Naive B cell (primary cell): Measurements from ENCODE around the gene ZNRF4. TPM values are rescaled to one million over a fixed set of nuclear protein-coding genes. Genes with fewer than 3 reads are reported as not detected.
"Not testable (repeated sequence)": the region's sequence is repeated elsewhere in the genome, so short reads cannot be mapped to it uniquely, and the experiment has no call there.

Experiments
- ATAC-seq, 2 donors: fragments of 150-1000 bp; cut with Tn5 transposase; 2 replicates each; pipeline ENCODE4 v1.10.0; 2021; ENCODE audit warnings: low read depth in 2 of 2, mild to moderate bottlenecking in 2 of 2, moderate library complexity in 2 of 2
- DNase-seq: peaks from one replicate; pipeline ENCODE4 v3.0.0; 2022
- H3K27ac Mint-ChIP-seq, 6 donors: one replicate each; pipeline ENCODE4 v1.8.0; 2020 to 2022; ENCODE audit warnings: mild to moderate bottlenecking in 6 of 6, mixed read lengths in 6 of 6, moderate library complexity in 5 of 6, inconsistent platforms in 2 of 6
- H3K27me3 Mint-ChIP-seq, 3 donors: one replicate each; pipeline ENCODE4 v1.8.0; 2021 to 2022; ENCODE audit warnings: mixed read lengths in 3 of 3, mild to moderate bottlenecking in 1 of 3
- H3K36me3 Mint-ChIP-seq, 2 donors: one replicate each; pipeline ENCODE4 v1.8.0; 2020 to 2022; ENCODE audit warnings: mixed read lengths in 2 of 2, inconsistent platforms in 1 of 2, mild to moderate bottlenecking in 1 of 2
- H3K4me1 Mint-ChIP-seq, 3 donors: one replicate each; pipeline ENCODE4 v1.8.0; 2020 to 2022; ENCODE audit warnings: mixed read lengths in 3 of 3, inconsistent platforms in 1 of 3, mild to moderate bottlenecking in 1 of 3, moderate library complexity in 1 of 3
- H3K4me3 Mint-ChIP-seq, 8 donors: one replicate each; pipeline ENCODE4 v1.8.0; 2020 to 2022; ENCODE audit warnings: mild to moderate bottlenecking in 8 of 8, mixed read lengths in 8 of 8, moderate library complexity in 8 of 8, inconsistent platforms in 2 of 8
- H3K9me3 Mint-ChIP-seq, 7 donors: one replicate each; pipeline ENCODE4 v1.8.0; 2020 to 2022; ENCODE audit warnings: mixed read lengths in 7 of 7, mild to moderate bottlenecking in 5 of 7, inconsistent platforms in 2 of 7, moderate library complexity in 1 of 7
- polyA plus RNA-seq, 6 donors: library from polyadenylated mRNA; unstranded; fragments of 300-500 nt; fragmentation: Illumina TruSeq; gene quantifications; one replicate each; pipeline ENCODE4 v1.2.3, GENCODE V29; 2021; ENCODE audit warnings: low read depth in 6 of 6

The ZNRF4 gene
- polyA plus RNA-seq, 6 donors from 2014 or later, result not detected

GRCh38 chr19:5434351-5434917 is 20.8 kb upstream of the ZNRF4 start:
- Mint-ChIP-seq H3K27me3 (peaks cover 19 to 39% (median 39%) of the 10 kb centered on the region in 3 donors), H3K4me1 (peaks cover 0 to 5% (median 3%) of the 10 kb centered on the region in 3 donors), H3K36me3 (no peaks in the 10 kb centered on the region), H3K9me3 (peaks cover 0 to 5% (median 0%) of the 10 kb centered on the region in 7 donors), H3K27ac (peak overlapping the region in 1 of 6 donors; percentile 9), H3K4me3 (no peak overlapping the region)
- no peak for ATAC-seq
- no peak for DNase-seq

- Mint-ChIP-seq H3K36me3 (no peaks in the 10 kb centered on the region), H3K9me3 (peaks cover 0 to 5% (median 0%) of the 10 kb centered on the region in 7 donors), H3K27me3 (peaks cover 20 to 39% (median 39%) of the 10 kb centered on the region in 3 donors), H3K4me1 (peaks cover 0 to 5% (median 3%) of the 10 kb centered on the region in 3 donors), H3K4me3 (peak overlapping the region in 1 of 8 donors; percentile 74), H3K27ac (peak overlapping the region in 1 of 6 donors; percentile 29)
- DNase-seq (no peak), ATAC-seq (no peak)
Observed at GRCh38 chr19:5434970-5435641, 20.1 kb upstream of the ZNRF4 start.

DNA sequence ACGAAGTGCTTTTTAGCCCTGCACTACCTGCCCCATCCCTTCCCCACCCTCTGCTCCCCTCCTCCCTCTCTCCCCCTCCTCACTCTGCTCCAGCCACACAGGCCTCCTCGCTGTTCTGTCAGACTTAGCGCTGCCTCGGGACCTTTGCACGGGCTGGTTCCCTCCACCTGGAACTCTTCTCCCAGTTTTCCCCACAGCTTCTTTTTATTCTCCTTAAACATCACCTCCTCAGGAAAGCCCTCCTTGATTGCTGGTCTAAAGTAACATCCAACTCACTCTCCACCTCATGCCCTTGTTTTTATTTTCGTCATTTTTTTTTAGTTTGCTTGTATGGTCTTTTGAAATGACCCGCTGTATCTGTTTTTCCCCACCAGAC is 19.6 kb upstream of the ZNRF4 start:
- Mint-ChIP-seq H3K9me3 (peaks cover 0 to 5% (median 0%) of the 10 kb centered on the region in 7 donors), H3K27ac (peak overlapping the region in 1 of 6 donors; percentile 29), H3K27me3 (peaks cover 20 to 41% (median 39%) of the 10 kb centered on the region in 3 donors), H3K36me3 (no peaks in the 10 kb centered on the region), H3K4me1 (peaks cover 0 to 5% (median 3%) of the 10 kb centered on the region in 3 donors), H3K4me3 (peak overlapping the region in 1 of 8 donors; percentile 74)
- DNase-seq (no peak), ATAC-seq (no peak)

GRCh38 chr19:5436106-5436947 is 18.9 kb upstream of the ZNRF4 start:
- H3K27ac Mint-ChIP-seq, result no peak overlapping the region
- H3K9me3 Mint-ChIP-seq, result peaks cover 0 to 8% (median 0%) of the 10 kb centered on the region in 7 donors
- DNase-seq, result no peak
- H3K36me3 Mint-ChIP-seq, result no peaks in the 10 kb centered on the region
- no peak overlapping the region for H3K4me3 Mint-ChIP-seq
- peaks cover 27 to 44% (median 36%) of the 10 kb centered on the region in 3 donors for H3K27me3 Mint-ChIP-seq
- no peak for ATAC-seq
- peaks cover 0 to 5% (median 3%) of the 10 kb centered on the region in 3 donors for H3K4me1 Mint-ChIP-seq

DNA sequence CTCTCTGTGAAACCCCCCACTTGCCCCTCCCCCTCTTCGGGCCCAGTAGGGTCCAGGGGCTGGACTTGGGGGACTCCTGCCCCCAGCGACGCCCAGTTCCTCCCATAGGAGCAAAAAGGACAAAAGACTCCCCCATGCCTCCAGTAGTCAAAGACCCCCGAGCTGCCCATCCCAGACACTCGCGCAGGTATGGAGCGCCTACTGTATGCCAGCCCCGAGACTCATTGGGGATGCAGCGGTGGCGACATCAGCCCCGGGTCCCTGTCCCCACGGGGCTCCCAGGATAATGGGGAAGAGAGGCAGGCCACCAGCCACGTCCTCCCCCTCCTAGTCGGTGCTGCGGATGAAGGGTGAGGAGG is 18.3 kb upstream of the ZNRF4 start:
- Mint-ChIP-seq H3K4me1 (peaks cover 0 to 5% (median 3%) of the 10 kb centered on the region in 3 donors), H3K9me3 (peaks cover 0 to 8% (median 0%) of the 10 kb centered on the region in 7 donors), H3K27me3 (peaks cover 27 to 43% (median 31%) of the 10 kb centered on the region in 3 donors), H3K27ac (no peak overlapping the region), H3K36me3 (no peaks in the 10 kb centered on the region), H3K4me3 (no peak overlapping the region)
- DNase-seq, result no peak
- ATAC-seq, result no peak

GRCh38 chr19:5438756-5439155 is 16.5 kb upstream of the ZNRF4 start:
- not testable (repeated sequence) for H3K27ac Mint-ChIP-seq, H3K36me3 Mint-ChIP-seq, DNase-seq, ATAC-seq, H3K4me1 Mint-ChIP-seq, H3K4me3 Mint-ChIP-seq, H3K9me3 Mint-ChIP-seq
- peaks cover 25 to 49% (median 31%) of the 10 kb centered on the region in 3 donors for H3K27me3 Mint-ChIP-seq

GRCh38 chr19:5439452-5439851 is 15.8 kb upstream of the ZNRF4 start:
- DNase-seq, result no peak
- Mint-ChIP-seq H3K4me1 (peaks cover 0 to 5% (median 3%) of the 10 kb centered on the region in 3 donors), H3K27ac (peak overlapping the region in 1 of 6 donors; percentile 38), H3K27me3 (peaks cover 19 to 53% (median 36%) of the 10 kb centered on the region in 3 donors), H3K36me3 (no peaks in the 10 kb centered on the region), H3K4me3 (no peak overlapping the region), H3K9me3 (peaks cover 0 to 8% (median 0%) of the 10 kb centered on the region in 7 donors)
- ATAC-seq, result no peak

GRCh38 chr19:5440299-5440698 is 14.9 kb upstream of the ZNRF4 start:
- Mint-ChIP-seq H3K4me1 (peaks cover 0 to 5% (median 3%) of the 10 kb centered on the region in 3 donors), H3K9me3 (peaks cover 0 to 8% (median 0%) of the 10 kb centered on the region in 7 donors), H3K27me3 (peaks cover 15 to 53% (median 36%) of the 10 kb centered on the region in 3 donors), H3K36me3 (no peaks in the 10 kb centered on the region), H3K27ac (peak overlapping the region in 1 of 6 donors; percentile 93), H3K4me3 (no peak overlapping the region)
- ATAC-seq (no peak), DNase-seq (no peak)

DNA sequence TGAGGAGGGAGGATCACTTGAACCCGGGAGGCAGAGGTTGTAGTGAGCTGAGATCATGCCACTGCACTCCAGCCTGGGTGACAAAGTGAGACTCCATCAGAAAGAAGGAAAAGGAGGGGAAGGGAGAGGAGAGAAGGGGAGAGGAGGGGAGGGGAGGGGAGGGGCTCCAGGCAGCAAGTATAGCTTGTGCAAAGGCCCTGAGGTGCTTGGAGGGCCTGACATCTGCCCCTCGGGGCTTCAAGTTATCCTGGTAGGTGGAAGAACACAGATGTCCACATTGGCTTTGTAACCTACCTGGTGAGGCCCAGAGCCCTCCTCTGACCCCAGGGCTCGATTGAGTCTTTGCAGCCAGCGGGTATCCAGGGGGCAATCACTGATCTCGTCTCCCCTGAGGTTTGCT is 11.5 kb upstream of the ZNRF4 start:
- Mint-ChIP-seq H3K4me3 (no peak overlapping the region), H3K27me3 (peaks cover 18 to 51% (median 32%) of the 10 kb centered on the region in 3 donors)
- no peak for DNase-seq

GRCh38 chr19:5444431-5444830 is 10.8 kb upstream of the ZNRF4 start:
- DNase-seq (no peak), ATAC-seq (no peak)
- no peaks in the 10 kb centered on the region for H3K4me1 Mint-ChIP-seq
- peaks cover 0 to 5% (median 0%) of the 10 kb centered on the region in 7 donors for H3K9me3 Mint-ChIP-seq
- H3K36me3 Mint-ChIP-seq, result no peaks in the 10 kb centered on the region
- no peak overlapping the region for H3K27ac Mint-ChIP-seq
- H3K27me3 Mint-ChIP-seq, result peaks cover 16 to 54% (median 35%) of the 10 kb centered on the region in 3 donors
- H3K4me3 Mint-ChIP-seq, result no peak overlapping the region

More for the DNA sequence above, 11.5 kb upstream of the ZNRF4 start:
- Mint-ChIP-seq H3K27ac (no peak overlapping the region), H3K36me3 (no peaks in the 10 kb centered on the region), H3K4me1 (no peaks in the 10 kb centered on the region), H3K9me3 (peaks cover 0 to 6% (median 0%) of the 10 kb centered on the region in 7 donors)
- no peak for ATAC-seq

DNA sequence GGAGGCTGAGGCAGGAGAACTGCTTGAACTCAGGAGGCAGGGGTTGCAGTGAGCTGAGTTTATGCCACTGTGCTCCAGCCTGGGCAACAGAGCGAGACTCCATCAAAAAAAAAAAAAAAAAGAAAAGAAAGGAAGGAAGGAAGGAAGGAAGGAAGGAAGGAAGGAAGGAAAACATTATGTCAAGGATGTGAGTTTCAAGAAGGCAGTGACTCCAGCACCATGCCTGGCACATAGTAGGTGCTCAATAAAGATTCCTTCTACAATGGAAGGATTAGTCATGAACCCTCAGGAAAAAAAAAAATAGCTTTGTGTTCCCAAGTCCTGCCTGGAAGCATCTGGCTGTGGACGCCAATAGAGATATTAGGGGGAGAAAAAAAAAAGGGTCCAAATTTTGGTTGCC is 10.1 kb upstream of the ZNRF4 start:
- DNase-seq (no peak), ATAC-seq (no peak)
- Mint-ChIP-seq H3K27ac (no peak overlapping the region), H3K27me3 (peaks cover 15 to 60% (median 41%) of the 10 kb centered on the region in 3 donors), H3K4me3 (no peak overlapping the region), H3K9me3 (peaks cover 0 to 7% (median 2%) of the 10 kb centered on the region in 7 donors), H3K36me3 (no peaks in the 10 kb centered on the region), H3K4me1 (no peaks in the 10 kb centered on the region)

GRCh38 chr19:5445561-5446055 is 9.6 kb upstream of the ZNRF4 start:
- peaks cover 15 to 60% (median 47%) of the 10 kb centered on the region in 3 donors for H3K27me3 Mint-ChIP-seq
- H3K4me1 Mint-ChIP-seq, result no peaks in the 10 kb centered on the region
- H3K4me3 Mint-ChIP-seq, result no peak overlapping the region
- ATAC-seq (no peak), DNase-seq (no peak)
- no peaks in the 10 kb centered on the region for H3K36me3 Mint-ChIP-seq
- H3K9me3 Mint-ChIP-seq, result peaks cover 0 to 7% (median 2%) of the 10 kb centered on the region in 7 donors
- H3K27ac Mint-ChIP-seq, result no peak overlapping the region

- Mint-ChIP-seq H3K9me3 (peaks cover 0 to 7% (median 2%) of the 10 kb centered on the region in 7 donors), H3K27ac (no peak overlapping the region), H3K36me3 (no peaks in the 10 kb centered on the region), H3K4me1 (peaks cover 0 to 4% (median 0%) of the 10 kb centered on the region in 3 donors), H3K4me3 (peak overlapping the region in 1 of 8 donors; percentile 53), H3K27me3 (peaks cover 8 to 54% (median 53%) of the 10 kb centered on the region in 3 donors)
- DNase-seq, result no peak
- no peak for ATAC-seq
Observed at GRCh38 chr19:5447700-5448311, 7.4 kb upstream of the ZNRF4 start.
